NCI-H510A treated with DMSO at 0.1 percent for 48 hours (cell line): Measurements from ENCODE around the gene ZNF20.
A peak's percentile ranks its signal among the peaks of the same experiment; 100 is the strongest.
"Not testable (repeated sequence)": the region's sequence is repeated elsewhere in the genome, so short reads cannot be mapped to it uniquely, and the experiment has no call there.

Experiments used
- DNase-seq: peaks from one replicate; lab custom pipeline; 2025; lab: John Stamatoyannopoulos, UW

ZNF20 gene

DNA sequence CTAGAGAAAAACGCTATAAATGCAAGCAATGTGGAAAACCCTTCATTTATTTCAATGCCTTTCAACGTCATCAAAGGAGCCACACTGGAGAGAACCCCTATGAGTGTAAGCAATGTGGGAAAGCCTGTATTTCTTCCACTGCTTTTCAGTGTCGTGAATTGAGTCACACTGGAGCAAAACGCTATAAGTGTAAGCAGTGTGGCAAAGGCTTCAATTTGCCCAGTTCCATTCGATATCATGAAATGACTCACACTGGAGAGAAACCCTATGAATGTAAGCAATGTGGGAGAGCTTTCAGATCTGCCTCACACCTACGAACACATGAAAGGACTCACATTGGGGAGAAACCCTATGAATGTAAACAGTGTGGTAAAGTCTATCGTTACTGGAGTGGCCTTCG is 27.4 kb downstream of the ZNF20 start:
- DNase-seq = no peak

DNA sequence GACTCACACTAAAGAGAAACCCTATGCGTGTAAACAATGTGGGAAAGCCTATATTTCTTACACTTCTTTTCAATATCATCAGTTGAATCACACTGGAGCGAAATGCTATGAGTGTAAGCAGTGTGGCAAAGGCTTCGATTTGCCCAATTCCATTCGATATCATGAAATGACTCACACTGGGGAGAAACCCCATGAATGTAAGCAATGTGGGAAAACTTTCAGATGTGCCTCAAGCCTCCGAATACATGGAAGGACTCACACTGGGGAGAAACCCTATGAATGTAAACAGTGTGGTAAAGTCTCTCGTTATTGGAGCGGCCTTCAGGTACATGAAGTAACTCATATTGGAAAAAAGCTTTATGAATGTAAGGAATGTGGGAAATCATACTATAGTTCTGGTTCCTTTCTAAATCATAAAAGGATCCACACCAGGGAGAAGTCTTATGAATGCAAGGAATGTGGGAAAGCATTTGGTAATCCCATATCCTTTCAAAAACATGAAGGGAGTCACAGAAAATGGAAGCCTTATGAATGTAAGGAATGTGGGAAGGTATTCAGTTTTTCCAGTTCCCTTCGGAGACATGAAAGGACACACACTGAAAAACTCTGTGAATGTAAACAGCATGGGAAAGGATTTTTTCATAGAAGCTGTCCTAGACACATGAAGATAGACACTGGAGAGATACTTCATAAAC is 28.1 kb downstream of the ZNF20 start:
- DNase-seq = no peak

DNA sequence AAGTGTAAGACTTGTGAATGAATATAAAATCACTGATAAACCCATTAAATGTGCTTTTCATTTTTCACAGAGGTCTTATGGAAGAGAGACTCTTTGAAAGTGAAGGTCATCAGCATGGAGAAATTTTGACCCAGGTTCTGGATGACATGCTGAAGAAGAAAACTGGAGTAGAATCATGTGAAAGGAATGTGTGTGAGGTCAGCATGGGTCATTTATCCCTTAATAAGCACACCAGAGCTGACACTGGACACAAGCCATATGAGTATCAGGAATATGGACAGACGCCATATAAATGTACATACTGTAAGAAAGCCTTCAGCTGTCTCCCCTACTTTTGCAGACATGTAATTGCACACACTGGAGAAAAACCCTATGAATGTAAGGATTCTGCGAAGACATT is 29.0 kb downstream of the ZNF20 start:
- no peak for DNase-seq

DNA sequence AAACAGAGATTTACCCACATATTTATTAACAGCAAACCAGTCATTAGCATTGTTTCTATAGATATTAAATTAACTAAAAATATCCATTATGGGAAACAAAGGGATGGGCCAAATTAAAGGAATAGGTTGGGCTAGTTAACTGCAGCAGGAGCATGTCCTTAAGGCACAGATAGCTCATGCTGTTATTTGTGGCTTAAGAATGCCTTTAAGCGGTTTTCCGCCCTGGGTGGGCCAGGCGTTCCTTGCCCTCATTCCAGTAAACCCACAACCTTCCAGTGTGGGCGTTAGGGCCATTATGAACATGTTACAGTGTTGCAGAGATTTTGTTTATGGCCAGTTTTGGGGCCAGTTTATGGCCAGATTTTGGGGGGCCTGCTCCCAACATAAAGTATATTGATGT is 36.2 kb downstream of the ZNF20 start:
- DNase-seq = not testable (repeated sequence)

DNA sequence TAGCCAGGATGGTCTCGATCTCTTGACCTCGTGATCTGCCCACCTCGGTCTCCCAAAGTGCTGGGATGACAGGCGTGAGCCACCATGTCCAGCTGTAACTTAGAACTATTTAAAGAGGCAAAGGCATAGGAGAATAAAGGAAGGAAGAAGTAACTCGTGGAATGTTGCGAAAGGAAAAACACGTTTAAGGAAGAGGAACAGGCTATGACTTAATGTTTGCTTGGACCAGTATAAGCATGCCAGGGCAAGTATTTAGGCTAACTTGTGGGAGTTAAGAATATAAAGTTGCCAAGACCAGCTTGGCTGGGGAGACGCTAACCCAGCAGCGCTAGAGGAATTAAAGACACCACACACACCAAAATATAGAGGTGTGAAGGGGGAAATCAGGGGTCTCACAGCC is 42.1 kb downstream of the ZNF20 start:
- no peak for DNase-seq

DNA sequence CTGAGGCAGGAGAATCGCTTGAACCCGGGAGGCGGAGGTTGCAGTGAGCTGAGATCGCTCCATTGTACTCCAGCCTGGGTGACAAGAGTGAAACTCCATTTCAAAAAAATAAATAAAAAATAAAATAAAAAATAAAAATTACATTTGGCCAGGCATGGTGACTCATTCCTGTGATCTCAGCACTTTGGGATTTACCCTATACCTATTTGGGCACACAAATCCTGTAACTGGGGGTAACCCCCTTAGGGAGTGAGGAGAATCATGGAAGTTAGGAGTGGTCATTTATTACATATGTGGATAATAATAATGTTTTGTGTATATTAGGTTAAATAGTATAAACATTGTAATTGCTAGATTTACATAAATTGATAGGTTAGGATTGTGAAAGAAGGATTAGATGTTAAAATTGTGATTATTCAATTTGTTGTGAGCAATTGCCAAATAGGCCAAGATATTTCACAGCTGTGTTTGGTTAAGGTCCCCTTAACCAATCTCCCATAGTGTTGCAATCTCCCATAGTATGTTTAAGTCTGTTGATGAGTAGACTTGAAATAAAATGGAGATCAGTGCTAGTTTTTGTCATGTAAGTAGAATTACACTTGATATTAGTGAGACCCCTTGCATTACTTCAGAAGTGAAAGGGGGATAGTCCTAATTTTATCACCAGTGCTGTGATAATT is 44.9 kb downstream of the ZNF20 start:
- DNase-seq = no peak

DNA sequence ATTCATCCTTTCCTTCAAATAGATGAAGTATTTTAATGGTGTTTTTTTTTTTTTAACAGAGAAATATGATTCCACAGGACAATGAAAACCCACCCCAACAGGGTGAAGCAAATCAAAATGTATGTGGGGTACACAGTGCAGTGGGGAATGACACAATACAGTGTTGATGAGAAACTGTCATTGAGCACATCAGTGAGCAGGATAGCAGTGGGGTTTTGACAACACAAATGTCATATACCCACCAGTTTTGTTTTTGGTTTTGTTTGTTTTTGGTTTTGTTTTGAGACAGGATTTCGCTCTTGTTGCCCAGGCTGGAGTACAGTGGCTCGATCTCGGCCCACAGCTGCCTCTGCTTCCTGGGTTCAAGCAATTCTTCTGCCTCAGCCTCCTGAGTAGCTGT is 46.4 kb downstream of the ZNF20 start:
- no peak for DNase-seq

DNA sequence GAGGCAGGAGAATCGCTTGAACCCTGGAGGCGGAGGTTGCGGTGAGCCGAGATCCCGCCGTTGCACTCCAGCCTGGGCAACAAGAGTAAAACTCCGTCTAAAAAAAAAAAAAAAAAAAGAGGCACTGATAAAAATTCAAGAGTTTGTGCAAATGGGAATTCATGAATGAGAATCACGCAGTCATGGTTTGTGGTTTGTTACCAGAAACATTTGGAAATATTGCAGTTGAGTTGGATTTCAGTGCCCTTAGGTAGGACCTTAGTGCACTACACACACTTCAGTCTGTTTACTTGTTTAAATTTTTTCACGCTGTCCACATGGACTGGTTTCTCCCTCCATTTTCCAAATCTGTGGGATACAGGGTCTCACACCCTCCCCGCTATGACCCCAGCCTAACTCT is 47.2 kb downstream of the ZNF20 start:
- no peak for DNase-seq

DNA sequence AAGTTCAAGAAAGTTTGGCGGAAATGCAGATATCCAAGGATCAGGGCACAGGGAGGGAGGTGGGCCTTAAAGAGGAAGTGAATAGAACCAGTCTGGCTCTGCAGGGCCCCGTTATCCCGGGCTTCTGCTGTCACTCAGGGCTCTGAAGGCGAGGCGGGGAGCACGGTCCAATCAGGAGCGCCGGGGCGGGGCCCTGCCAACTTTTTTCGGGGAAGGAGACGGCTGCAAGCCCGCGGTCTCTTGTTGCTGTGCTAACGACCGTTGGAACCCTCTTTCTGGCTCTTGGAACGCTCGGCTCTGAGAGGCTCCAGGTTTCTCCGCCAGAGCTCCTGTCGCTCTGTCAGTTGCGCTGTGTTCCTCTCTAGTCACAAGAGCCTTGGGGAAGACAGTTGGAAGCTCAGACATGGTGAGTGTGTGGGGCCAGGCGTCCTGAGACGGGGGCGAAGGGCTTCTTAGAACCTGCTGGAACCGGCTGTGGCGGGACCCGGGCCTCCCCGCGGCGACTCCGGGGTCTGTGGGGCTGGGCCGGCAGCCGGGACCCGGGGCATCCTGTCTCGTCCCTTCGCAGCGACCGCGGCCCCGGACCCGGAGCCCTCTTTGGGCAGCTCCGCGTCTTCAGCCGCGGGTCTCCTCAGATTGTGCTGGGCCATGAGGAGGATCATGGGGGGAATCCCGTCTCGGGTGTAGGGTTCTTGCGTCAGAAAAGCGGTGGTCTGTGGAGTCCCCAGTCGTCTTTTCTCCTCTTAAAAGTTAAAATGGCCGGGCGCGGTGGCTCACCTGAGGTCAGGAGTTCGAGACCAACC is 47.9 kb downstream of the ZNF20 start:
- peak; percentile 41 for DNase-seq

DNA sequence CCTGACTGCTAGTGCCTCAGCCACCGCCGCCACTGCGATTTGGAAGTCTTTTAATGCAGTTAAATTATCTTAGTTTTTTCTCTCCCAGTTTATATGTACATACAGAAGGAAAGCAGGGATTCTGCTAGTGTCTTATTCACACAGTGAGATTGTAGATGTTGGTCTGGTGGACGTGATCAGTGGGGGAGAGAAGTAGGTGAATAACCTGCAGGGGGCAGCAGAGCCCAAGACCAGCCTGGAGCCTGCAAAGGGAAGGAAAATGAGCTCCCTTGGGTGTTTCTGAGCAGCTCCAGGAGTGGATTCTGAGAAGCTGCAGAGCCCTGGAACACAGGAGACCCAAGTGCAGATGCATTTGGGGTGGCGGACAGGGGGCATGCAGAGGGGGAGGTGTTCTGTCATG is 49.3 kb downstream of the ZNF20 start:
- DNase-seq = no peak

DNA sequence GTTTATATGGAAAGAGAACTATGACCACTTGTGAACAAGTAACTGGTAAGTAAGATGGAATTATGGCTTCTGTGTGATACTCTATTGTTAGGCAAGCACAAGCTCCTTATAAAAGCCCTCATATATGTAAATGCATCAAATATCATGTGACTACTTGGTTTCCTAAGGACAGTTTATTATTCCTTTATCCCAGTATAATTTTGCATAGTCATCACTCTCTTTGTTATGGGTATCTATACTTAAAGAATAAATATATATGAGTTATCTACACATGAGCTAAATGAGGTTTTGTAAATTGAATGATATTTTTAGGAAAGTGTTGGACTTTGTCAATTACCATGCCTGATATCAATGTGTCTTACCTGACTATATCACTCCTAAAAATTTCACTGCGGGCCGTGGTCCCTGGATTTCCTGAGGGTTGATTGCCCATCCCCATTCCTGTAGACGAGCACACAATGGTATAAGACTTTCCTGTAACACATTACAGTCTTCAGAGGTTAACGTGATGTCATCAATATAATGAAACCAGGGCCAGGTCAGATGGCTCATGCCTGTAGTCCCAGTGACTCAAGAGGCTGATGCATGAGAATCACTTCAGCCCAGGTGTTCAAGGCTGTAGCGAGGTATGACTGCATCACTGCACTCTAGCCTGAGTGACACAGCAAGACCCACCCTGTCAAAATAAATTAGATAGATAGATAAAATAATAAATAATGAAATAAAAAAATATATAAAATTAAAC is 54.9 kb downstream of the ZNF20 start:
- no peak for DNase-seq

DNA sequence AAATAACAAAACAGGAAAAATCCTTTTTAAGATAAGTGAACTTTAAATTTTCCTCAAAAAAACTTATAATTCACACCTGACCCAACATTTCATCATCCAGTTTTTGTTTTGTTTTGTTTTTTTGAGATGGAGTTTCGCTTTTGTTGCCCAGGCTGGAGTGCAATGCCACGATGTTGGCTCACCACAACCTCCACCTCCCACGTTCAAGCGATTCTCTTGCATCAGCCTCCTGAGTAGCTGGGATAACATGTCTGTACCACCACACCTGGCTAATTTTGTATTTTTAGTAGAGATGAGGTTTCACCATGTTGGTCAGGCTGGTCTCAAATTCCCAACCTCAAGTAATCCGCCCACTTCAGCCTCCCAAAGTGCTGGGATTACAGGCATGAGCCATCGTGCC is 56.8 kb downstream of the ZNF20 start:
- not testable (repeated sequence) for DNase-seq
